ENCODE measurements around the gene ACP3. TPM values are rescaled to one million over a fixed set of nuclear protein-coding genes. Genes with fewer than 3 reads are reported as not detected.
A peak's percentile ranks its signal among the peaks of the same experiment; 100 is the strongest.

Gene ACP3, protein sequence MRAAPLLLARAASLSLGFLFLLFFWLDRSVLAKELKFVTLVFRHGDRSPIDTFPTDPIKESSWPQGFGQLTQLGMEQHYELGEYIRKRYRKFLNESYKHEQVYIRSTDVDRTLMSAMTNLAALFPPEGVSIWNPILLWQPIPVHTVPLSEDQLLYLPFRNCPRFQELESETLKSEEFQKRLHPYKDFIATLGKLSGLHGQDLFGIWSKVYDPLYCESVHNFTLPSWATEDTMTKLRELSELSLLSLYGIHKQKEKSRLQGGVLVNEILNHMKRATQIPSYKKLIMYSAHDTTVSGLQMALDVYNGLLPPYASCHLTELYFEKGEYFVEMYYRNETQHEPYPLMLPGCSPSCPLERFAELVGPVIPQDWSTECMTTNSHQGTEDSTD
- total RNA-seq (ENCODE audit: low replicate concordance): 0.63 TPM in 1 of 2 replicates, not detected in the other

DNA sequence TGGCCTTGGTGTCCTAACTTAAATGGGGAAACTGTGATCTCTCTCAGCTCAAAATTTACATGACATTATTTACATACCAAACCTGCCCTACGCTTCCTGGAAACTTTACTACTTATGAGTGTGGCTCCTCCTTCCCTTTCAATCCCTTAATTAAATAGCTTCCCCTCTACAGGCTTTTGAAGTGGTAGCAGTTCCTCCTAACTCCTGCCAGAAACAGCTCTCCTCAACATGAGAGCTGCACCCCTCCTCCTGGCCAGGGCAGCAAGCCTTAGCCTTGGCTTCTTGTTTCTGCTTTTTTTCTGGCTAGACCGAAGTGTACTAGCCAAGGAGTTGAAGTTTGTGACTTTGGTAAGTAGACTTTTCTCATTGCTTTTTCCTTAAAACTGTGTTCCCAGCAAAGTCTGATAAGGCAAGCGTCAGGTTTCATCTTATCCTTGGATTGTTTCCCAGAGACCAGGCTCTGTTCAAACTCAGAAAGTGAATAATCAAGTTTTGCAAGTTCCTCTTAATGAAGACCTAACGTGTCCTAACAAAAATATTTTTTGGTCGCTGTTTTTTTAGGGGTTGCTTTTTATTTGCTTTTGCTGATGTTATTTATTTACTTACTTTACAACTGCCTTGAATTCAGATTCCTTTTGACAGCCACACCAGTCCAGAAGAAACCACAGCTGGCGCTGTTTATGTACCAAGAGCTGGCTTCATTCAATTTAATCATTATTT, at the start of gene ACP3:
Gene ACP3 (plus strand): TSS at position 179 of the 720 bp plus-strand sequence. CDS start 50 bp downstream, at position 229.
- H3K4me3 ChIP-seq (ENCODE audit: low read depth, low read length): no peak within 1 kb of the TSS
- peak; percentile 96 for DNase-seq (ENCODE audit: low read depth)

DNA sequence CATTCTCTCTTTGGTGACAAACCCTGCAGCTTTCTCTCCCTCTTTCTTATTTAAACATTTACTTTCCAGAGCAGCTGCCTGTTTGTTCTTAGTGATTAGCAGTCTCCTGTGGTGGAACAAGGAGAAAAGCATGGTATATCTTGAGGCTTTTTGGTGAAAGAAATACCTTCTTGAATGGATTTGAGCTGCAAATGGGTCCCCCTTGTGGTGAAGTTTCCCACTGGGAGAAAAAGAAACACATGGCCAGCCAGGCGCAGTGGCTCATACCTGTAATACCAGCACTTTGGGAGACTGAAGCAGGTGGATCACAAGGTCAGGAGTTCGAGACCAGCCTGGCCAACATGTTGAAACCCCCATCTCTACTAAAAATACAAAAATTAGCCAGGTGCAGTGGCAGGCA, 48.3 kb upstream of the ACP3 start:
- DNase-seq (ENCODE audit: low read depth): peak; percentile 34
- no peak overlapping the region for H3K4me3 ChIP-seq (ENCODE audit: low read depth, low read length)
- TF ChIP-seq, protein P1, sequence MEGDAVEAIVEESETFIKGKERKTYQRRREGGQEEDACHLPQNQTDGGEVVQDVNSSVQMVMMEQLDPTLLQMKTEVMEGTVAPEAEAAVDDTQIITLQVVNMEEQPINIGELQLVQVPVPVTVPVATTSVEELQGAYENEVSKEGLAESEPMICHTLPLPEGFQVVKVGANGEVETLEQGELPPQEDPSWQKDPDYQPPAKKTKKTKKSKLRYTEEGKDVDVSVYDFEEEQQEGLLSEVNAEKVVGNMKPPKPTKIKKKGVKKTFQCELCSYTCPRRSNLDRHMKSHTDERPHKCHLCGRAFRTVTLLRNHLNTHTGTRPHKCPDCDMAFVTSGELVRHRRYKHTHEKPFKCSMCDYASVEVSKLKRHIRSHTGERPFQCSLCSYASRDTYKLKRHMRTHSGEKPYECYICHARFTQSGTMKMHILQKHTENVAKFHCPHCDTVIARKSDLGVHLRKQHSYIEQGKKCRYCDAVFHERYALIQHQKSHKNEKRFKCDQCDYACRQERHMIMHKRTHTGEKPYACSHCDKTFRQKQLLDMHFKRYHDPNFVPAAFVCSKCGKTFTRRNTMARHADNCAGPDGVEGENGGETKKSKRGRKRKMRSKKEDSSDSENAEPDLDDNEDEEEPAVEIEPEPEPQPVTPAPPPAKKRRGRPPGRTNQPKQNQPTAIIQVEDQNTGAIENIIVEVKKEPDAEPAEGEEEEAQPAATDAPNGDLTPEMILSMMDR (IDR thresholded peaks at IDR 0.05; ENCODE audit: insufficient read depth, low read length): peak; percentile 52

More for the DNA sequence above, at the start of gene ACP3:
- TF ChIP-seq, protein P1 (IDR thresholded peaks at IDR 0.05; ENCODE audit: insufficient read depth, low read length): no peak

DNA sequence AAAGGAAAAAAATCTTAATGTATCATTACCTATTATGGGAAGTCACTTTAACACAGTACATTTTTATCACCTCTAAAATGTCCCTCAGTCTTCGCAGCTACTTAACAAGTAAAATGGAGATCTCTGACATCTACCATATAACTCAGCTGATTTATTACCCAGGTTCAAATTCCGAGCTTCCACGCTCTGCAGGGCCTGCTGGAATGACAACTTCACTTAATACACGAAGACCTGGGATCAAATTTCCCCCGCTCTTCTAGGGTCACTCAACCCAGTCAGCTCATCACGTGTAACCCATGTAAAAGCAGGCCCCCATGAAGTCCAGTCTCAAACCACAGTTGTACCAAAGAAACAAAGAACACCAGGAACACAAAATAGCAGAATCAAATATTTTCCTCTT, 44.2 kb upstream of the ACP3 start:
- H3K4me3 ChIP-seq (ENCODE audit: low read depth, low read length): no peak overlapping the region
- TF ChIP-seq, protein P1 (IDR thresholded peaks at IDR 0.05; ENCODE audit: insufficient read depth, low read length): no peak
- no peak for DNase-seq (ENCODE audit: low read depth)

DNA sequence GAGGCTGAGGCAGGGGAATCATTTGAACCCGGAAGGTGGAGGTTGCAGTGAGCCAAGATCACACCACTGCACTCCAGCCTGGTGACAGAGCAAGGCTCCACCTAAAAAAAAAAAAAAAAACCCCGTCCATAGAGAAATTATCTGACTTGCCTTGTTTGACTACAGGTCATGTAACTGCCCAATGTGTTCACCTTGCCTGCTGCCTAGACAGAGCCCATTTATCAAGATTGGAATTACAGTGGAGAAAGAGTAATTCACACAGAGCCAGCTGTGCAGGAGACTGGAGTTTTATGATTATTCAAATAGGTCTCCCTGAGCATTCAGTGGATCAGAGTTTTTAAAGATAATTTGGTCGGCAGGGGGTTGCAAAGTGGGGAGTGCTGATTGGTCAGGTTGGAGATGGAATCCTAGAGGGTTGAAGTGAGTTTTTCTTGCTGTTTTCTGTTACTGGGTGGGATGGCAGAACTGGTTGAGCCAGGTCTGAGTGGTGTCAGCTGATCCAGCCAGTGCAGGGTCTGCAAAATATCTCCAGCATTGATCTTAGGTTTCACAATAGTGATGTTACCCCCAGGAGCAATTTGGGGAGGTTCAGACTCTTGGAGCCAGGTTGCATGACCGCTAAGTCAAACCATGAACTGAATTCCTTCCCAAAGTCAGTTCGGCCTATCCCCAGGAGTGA, 40.8 kb upstream of the ACP3 start:
- no peak for DNase-seq (ENCODE audit: low read depth)
- TF ChIP-seq, protein P1 (IDR thresholded peaks at IDR 0.05; ENCODE audit: insufficient read depth, low read length): no peak
- H3K4me3 ChIP-seq (ENCODE audit: low read depth, low read length): no peak overlapping the region

DNA sequence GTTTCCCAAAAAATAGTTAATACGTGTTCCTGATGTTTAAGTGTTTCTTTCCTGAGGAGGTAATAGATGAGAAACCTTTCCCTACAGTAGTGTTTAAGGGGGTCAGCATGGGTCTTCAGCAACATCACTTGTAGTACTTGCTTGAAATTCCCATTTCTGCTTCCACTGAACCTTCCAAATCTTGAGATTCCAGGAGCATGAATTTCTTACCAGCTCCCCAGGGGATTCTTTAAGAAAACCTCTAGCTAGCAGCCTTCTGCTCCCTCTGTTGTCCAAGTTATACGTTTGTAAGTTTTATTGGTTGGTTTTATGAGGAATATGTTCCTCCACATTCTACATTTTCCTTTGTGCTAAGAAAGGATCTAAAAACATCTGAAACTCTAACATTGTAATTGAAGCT, 38.2 kb upstream of the ACP3 start:
- TF ChIP-seq, protein P1 (IDR thresholded peaks at IDR 0.05; ENCODE audit: insufficient read depth, low read length): no peak
- H3K4me3 ChIP-seq (ENCODE audit: low read depth, low read length): no peak overlapping the region
- DNase-seq (ENCODE audit: low read depth): no peak

DNA sequence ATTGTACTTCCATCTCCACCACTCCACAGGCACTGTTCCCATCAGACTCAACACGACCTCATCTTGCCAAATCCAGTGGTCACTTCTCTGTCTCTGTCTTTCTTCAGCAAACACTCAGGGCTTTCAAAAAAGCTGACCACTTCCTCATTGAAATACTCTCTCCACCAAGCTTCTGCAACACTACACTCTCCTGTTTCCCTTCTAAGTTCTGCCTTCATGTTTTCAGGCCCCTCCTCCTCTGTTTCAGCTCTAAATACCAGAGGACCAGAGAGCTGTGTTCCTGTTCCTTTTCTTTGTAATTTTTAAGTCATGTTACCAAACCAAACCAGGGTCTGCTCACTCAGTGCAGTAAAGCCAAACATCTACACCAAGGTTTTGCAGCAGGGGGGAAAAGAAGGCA, 33.8 kb upstream of the ACP3 start:
- no peak overlapping the region for H3K4me3 ChIP-seq (ENCODE audit: low read depth, low read length)
- DNase-seq (ENCODE audit: low read depth): no peak
- TF ChIP-seq, protein P1 (IDR thresholded peaks at IDR 0.05; ENCODE audit: insufficient read depth, low read length): no peak

Measured in fibroblast of the aortic adventitia (primary cell).